ENCODE data around the gene SPAG17.

Gene SPAG17

GRCh38 chr1:118075116-118075515, 109.9 kb downstream of the SPAG17 start:
- DNase-seq (ENCODE audit: low read depth in 3 of 3) = no peak

- no peak for DNase-seq (ENCODE audit: low read depth in 3 of 3)
Measured at GRCh38 chr1:118073648-118074435, 111.2 kb downstream of the SPAG17 start.

- DNase-seq (ENCODE audit: low read depth in 3 of 3) = no peak
Measured at GRCh38 chr1:118049981-118050380, 135.0 kb downstream of the SPAG17 start.

- no peak for DNase-seq (ENCODE audit: low read depth in 3 of 3)
Measured at GRCh38 chr1:118047650-118048224, 137.3 kb downstream of the SPAG17 start.

DNA sequence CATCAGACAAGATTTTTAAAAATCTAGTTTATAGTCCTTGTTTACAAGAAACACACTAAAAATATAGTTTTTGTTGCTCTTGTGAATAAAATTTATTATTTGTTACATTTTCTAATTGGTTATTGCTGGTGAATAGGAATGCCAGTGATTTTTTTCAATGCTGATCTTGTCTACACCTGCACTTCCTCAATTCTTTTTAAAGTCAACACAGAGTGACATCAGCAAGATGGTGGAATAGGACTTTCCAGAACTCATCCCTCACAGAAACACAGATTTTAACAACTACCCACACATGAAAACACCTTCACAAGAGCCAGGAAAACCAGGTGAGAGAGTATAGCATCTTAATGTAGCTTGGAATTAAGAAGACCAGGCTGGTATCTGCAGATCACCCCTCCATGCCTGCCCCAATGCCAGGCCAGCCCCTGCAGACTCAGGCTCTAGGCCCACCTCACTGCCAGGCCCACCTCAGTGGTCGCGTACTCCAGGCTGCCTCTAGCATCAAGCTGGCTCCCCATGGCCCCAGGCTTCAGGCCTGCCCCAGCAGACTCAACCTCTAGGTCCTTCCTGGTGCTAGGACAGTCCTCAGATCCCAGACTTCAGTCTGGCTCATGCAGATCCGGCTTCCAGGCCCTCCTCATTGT, 137.9 kb downstream of the SPAG17 start:
- no peak for DNase-seq (ENCODE audit: low read depth in 3 of 3)

GRCh38 chr1:118043624-118044023, 141.4 kb downstream of the SPAG17 start:
- DNase-seq (ENCODE audit: low read depth in 3 of 3) = no peak

GRCh38 chr1:118042501-118042900, 142.5 kb downstream of the SPAG17 start:
- DNase-seq (ENCODE audit: low read depth in 3 of 3) = no peak

GRCh38 chr1:118039170-118039569, 145.9 kb downstream of the SPAG17 start:
- DNase-seq (ENCODE audit: low read depth in 3 of 3) = no peak

- DNase-seq (ENCODE audit: low read depth in 3 of 3) = no peak
Measured at GRCh38 chr1:118032883-118033282, 152.1 kb downstream of the SPAG17 start.

DNA sequence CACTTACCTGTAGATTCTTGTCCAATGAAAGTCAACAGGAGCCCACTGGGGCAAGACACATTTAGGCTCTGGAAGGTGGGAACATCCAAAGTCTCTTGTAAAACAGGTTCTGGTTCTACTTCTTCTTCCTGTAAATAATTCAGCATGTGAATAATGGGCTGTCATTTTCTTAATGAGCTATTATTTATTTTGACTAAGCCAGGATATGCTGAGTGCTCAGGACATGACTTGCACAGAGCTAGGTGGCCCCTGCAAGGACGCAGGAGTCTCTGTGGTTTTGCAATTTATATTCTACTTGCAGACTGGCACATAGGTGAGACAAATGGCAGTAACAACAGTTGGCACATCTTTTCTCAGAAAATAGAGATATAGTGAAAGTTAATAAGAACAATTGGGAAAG, 156.8 kb downstream of the SPAG17 start:
- no peak for DNase-seq (ENCODE audit: low read depth in 3 of 3)

GRCh38 chr1:118023199-118023598, 161.8 kb downstream of the SPAG17 start:
- no peak for DNase-seq (ENCODE audit: low read depth in 3 of 3)

- no peak for DNase-seq (ENCODE audit: low read depth in 3 of 3)
Measured at GRCh38 chr1:118021668-118022067, 163.4 kb downstream of the SPAG17 start.

GRCh38 chr1:118018060-118018459, 167.0 kb downstream of the SPAG17 start:
- no peak for DNase-seq (ENCODE audit: low read depth in 3 of 3)

GRCh38 chr1:118013938-118014337, 171.1 kb downstream of the SPAG17 start:
- DNase-seq (ENCODE audit: low read depth in 3 of 3) = no peak

DNA sequence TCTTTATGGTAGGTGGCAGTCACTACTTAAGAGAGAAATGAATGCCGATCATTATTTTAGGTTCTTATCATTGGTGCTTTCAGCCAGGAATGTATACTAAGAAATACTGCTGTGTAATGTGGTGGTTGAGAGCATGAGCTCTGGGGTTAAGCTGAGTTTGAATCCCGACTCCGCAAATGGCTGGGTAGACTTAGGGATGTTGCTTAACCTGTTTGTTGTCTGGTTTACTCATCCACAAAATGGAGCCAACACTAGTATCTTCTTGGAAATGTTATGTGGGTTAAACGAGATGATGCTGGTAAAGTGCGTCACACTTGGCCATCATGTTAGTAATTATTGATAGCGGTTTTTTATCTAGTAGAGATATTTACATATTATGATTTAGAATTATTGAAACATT, 171.7 kb downstream of the SPAG17 start:
- DNase-seq (ENCODE audit: low read depth in 3 of 3) = no peak

DNA sequence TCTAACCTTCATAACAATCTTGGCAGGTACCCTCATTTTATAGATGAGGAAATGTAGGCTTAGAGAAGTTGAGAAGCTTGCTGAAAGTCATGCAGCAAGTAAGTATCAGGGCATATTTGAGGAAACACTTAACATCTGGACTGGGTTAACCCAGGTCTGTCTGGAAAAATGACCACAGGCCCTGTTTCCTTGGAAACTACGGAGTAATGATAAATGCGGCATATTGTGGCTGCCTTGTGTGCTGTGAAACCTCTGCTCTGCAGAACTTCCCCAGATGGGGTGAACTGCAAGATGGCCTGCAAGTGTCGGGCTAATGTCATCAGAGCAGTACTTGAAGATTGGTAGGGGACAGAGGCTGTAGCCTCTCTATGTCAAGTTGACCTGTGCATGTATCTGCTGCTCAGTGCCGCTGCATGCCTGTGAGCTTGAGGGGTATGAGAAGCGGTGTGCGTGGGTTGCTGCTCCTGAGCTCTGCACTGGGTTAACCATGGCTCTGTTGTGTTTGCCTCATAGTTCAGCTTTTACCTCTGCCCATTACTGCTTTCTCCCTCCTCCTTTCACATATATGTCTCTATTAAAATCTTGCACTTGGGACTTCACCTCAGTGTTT, 172.4 kb downstream of the SPAG17 start:
- DNase-seq (ENCODE audit: low read depth in 3 of 3) = no peak

DNA sequence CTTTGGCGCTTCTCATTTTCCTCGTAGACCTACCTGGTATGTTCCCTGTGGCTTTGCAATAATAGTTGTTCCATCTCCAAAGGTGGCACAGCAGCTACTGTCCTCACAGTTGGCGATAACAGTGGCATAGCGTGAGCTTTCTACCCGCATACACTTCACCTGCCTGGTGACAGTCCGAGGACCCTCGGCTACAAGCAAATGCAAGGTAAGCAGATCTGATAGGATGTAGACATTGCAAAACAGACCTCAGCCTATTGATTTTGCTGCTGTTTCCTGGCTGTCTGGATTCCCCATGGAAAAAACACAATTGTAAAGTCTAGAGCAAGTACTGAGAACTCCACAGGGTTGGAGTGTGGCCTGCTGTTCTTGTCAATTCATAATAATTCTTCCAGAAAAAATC, 177.0 kb downstream of the SPAG17 start:
- no peak for DNase-seq (ENCODE audit: low read depth in 3 of 3)

GRCh38 chr1:118007391-118007790, 177.6 kb downstream of the SPAG17 start:
- no peak for DNase-seq (ENCODE audit: low read depth in 3 of 3)

DNA sequence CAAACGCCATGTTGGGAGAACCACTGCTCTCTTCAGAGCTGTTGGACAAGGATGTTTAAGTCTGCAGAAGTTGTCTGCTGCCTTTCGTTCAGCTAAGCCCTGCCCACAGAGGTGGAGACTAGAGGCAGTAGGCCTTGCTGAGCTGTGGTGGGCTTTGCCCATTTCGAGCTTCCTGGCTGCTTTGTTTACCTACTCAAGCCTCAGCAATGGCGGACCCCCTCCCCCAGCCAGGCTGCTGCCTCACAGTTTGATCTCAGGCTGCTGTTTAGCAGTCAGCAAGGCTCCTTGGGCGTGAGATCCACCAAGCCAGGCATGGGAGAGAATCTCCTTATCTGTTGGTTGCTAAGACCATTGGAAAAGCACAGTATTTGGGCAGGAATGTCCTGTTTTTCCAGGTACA, 180.7 kb downstream of the SPAG17 start:
- DNase-seq (ENCODE audit: low read depth in 3 of 3) = no peak

DNA sequence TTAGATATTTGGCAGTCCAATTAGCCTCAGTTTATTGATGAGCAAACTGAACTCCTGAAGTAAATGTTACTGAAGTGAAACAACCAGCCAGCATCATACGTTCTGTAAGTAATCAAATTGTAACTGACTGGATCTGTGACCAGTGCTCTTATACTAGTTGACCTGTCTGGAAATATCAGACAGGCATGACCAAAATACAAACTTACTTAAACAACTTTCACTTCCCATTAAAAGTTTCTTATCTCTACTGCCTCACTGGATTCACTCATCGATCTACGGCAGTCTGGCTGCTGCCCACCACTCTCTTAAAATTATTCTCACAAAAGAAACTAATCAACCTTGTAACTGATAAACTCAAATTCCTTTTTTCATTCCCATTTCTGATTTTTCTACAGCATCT, 199.1 kb downstream of the SPAG17 start:
- no peak for DNase-seq (ENCODE audit: low read depth in 3 of 3)

- no peak for DNase-seq (ENCODE audit: low read depth in 3 of 3)
Measured at GRCh38 chr1:117985239-117985638, 199.8 kb downstream of the SPAG17 start.

- DNase-seq (ENCODE audit: low read depth in 3 of 3) = no peak
Measured at GRCh38 chr1:117981455-117982192, 203.4 kb downstream of the SPAG17 start.
